ENCODE measurements around the gene FAF2. TPM values are rescaled to one million over a fixed set of nuclear protein-coding genes. Genes with fewer than 3 reads are reported as not detected.
"Not testable (repeated sequence)": the region's sequence is repeated elsewhere in the genome, so short reads cannot be mapped to it uniquely, and the experiment has no call there.

Gene FAF2
- total RNA-seq, 1 donor from 2014 or later = 46.5 TPM

GRCh38 chr5:176406436-176407052, 41.6 kb upstream of the FAF2 start:
- no peak for TF ChIP-seq CTCF (conservative IDR thresholded peaks at IDR 0.05)
- Mint-ChIP-seq H3K9me3 (no peaks in the 10 kb centered on the region), H3K4me1 (ENCODE audit: unreplicated experiment) (peaks cover 12% of the 10 kb centered on the region), H3K4me3 (no peak overlapping the region), H3K36me3 (peaks cover 4% of the 10 kb centered on the region), H3K27me3 (no peaks in the 10 kb centered on the region), H3K27ac (peak overlapping the region; percentile 74)
- no peak for DNase-seq (ENCODE audit: extremely low spot score, unreplicated experiment)

GRCh38 chr5:176407456-176408251, 40.5 kb upstream of the FAF2 start:
- no peak for TF ChIP-seq CTCF (conservative IDR thresholded peaks at IDR 0.05)
- no peaks in the 10 kb centered on the region for H3K9me3 Mint-ChIP-seq
- peaks cover 6% of the 10 kb centered on the region for H3K4me1 Mint-ChIP-seq (ENCODE audit: unreplicated experiment)
- no peak overlapping the region for H3K4me3 Mint-ChIP-seq
- no peak for DNase-seq (ENCODE audit: extremely low spot score, unreplicated experiment)
- H3K27ac Mint-ChIP-seq = no peak overlapping the region
- H3K27me3 Mint-ChIP-seq = no peaks in the 10 kb centered on the region
- H3K36me3 Mint-ChIP-seq = peaks cover 1% of the 10 kb centered on the region

- not testable (repeated sequence) for DNase-seq (ENCODE audit: extremely low spot score, unreplicated experiment); H3K9me3 Mint-ChIP-seq; H3K27ac Mint-ChIP-seq; H3K4me1 Mint-ChIP-seq (ENCODE audit: unreplicated experiment); H3K27me3 Mint-ChIP-seq; H3K4me3 Mint-ChIP-seq; H3K36me3 Mint-ChIP-seq
Measured at GRCh38 chr5:176408252-176408573, 40.0 kb upstream of the FAF2 start.

- Mint-ChIP-seq H3K4me3 (no peak overlapping the region), H3K4me1 (ENCODE audit: unreplicated experiment) (peaks cover 10% of the 10 kb centered on the region), H3K27ac (no peak overlapping the region), H3K36me3 (no peaks in the 10 kb centered on the region), H3K9me3 (no peaks in the 10 kb centered on the region), H3K27me3 (no peaks in the 10 kb centered on the region)
- DNase-seq (ENCODE audit: extremely low spot score, unreplicated experiment) = no peak
- no peak for TF ChIP-seq CTCF (conservative IDR thresholded peaks at IDR 0.05)
Measured at GRCh38 chr5:176408590-176408989, 39.6 kb upstream of the FAF2 start.

- no peaks in the 10 kb centered on the region for H3K27me3 Mint-ChIP-seq
- no peak overlapping the region for H3K4me3 Mint-ChIP-seq
- peaks cover 14% of the 10 kb centered on the region for H3K4me1 Mint-ChIP-seq (ENCODE audit: unreplicated experiment)
- no peaks in the 10 kb centered on the region for H3K36me3 Mint-ChIP-seq
- DNase-seq (ENCODE audit: extremely low spot score, unreplicated experiment) = no peak
- H3K27ac Mint-ChIP-seq = no peak overlapping the region
- no peak for TF ChIP-seq CTCF (conservative IDR thresholded peaks at IDR 0.05)
- no peaks in the 10 kb centered on the region for H3K9me3 Mint-ChIP-seq
Measured at GRCh38 chr5:176409765-176410164, 38.4 kb upstream of the FAF2 start.

DNA sequence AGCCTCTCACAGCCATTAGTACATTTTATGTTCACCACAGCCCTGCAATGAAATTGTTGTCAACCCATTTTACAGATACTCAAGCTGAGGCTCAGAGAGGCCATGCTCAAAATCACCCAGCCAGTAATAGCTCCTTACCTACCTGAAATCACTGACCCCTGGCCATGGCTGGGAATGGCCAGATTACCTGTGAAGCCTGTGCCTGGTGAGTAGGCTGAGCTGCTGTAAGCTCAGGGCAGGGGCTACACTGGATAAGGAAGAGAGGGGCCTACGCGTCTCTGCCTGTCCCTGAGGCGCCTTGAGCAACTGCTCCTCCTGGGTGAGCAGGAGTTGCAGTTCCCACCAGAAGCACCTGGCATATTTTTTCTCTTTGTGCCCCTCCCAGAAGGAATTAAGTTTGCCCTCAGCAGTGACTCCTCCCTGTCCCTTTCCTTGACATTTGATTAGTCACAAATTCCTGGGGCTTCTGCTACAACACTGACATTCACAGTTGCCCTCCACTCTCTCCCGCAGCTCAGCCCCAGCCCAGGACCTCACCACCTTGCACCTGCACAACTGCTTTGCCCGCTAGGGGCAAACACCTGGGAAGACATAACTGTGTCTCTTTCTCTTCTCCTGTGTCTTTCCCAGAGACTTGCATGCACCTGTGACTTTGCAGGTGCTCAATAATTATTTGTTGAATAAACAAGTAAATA, 37.6 kb upstream of the FAF2 start:
- no peak for DNase-seq (ENCODE audit: extremely low spot score, unreplicated experiment)
- TF ChIP-seq CTCF (conservative IDR thresholded peaks at IDR 0.05) = no peak
- Mint-ChIP-seq H3K27ac (peak overlapping the region; percentile 53), H3K9me3 (no peaks in the 10 kb centered on the region), H3K4me3 (peak overlapping the region; percentile 2), H3K27me3 (no peaks in the 10 kb centered on the region), H3K36me3 (no peaks in the 10 kb centered on the region), H3K4me1 (ENCODE audit: unreplicated experiment) (peaks cover 20% of the 10 kb centered on the region)
